ENCODE results near the gene SETD5.
A peak's percentile ranks its signal among the peaks of the same experiment; 100 is the strongest.

Gene SETD5

GRCh38 chr3:9388142-9388541 lies 9.3 kb upstream of the SETD5 start:
- DNase-seq = no peak

GRCh38 chr3:9388562-9389272 lies 8.7 kb upstream of the SETD5 start:
- no peak for DNase-seq

- DNase-seq = no peak
Measured at GRCh38 chr3:9390265-9390888, 7.0 kb upstream of the SETD5 start.

DNA sequence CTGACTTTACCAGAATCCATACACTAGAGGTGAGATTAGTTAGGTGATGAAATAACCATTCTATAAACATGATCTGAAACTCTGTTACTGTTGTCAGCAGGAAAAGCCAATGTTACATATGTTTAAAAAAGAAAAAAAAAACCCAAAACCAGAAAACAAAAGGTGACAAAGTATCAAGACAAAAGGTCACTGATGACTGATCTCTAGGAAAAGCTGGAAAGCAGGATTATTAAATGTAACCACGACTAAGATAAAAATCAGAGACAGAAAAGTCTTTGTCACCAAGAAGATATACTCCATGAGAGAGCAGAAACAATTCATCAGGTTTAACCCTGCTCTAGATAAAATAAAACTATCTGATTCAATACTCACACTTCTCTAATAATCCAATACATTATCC lies 5.4 kb upstream of the SETD5 start:
- DNase-seq = no peak

- no peak for DNase-seq
Measured at GRCh38 chr3:9395570-9396300, 1.7 kb upstream of the SETD5 start.

DNA sequence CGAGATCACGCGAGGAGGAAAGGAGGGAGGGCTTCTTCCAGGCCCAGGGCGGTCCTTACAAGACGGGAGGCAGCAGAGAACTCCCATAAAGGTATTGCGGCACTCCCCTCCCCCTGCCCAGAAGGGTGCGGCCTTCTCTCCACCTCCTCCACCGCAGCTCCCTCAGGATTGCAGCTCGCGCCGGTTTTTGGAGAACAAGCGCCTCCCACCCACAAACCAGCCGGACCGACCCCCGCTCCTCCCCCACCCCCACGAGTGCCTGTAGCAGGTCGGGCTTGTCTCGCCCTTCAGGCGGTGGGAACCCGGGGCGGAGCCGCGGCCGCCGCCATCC lies 1.1 kb upstream of the SETD5 start:
- DNase-seq = no peak

GRCh38 chr3:9396632-9397331 lies 633 bp upstream of the SETD5 start:
- peak; percentile 79 for DNase-seq

- no peak for DNase-seq
Measured at GRCh38 chr3:9397906-9398699, 688 bp downstream of the SETD5 start.

DNA sequence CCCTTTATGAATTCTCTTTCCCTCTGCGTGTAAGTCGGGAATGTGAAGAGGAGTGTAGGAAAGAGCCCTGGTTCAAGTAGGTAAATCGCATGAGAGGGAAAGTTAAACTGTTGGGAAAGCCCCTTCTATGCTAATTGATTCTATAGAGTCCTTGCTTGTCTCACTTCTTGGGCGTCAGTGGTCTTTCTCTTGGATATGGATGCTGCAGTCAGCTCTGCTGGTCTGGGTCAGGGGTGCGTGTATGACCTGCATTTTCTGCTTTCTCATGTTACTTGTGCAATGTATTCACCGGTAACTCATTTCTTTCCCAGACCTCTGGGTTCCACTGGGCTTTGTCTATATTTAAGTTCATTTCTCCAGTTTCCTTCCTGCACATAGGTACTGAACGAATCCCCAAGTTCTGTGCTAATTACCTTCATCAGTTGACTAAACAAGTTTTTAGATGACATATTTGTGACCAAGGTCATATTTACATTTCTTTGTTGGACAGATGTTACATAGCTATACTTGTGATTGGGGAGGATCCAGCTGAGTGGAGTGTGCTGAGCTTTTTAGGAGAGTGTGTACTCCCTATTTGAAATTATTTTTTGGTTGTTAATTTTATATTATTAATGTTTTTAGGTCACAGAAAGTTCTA lies 1.4 kb downstream of the SETD5 start:
- DNase-seq = no peak

GRCh38 chr3:9399337-9399703 lies 1.9 kb downstream of the SETD5 start:
- no peak for DNase-seq

DNA sequence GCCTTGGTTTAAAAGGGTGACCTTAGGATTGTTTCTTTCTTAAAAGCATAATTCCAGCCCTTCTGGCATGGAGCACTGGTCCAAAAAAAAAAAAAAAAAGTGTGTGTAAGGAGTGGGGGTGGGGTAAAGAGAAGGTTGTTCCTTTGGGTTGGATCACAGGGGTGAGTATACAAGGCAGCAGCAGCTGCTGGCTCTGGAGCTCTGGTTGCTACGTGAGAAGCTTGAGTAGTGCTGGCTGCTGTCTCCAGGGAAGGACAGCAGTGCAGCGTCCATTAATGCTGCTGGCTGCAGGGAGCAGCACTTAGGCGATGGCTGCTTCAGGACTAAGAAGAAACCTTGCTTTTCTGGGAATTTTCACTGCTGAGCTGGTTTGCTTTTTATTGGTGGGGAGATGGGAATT lies 2.3 kb downstream of the SETD5 start:
- DNase-seq = no peak

GRCh38 chr3:9400616-9401015 lies 3.2 kb downstream of the SETD5 start:
- DNase-seq = no peak

GRCh38 chr3:9401986-9402385 lies 4.6 kb downstream of the SETD5 start:
- no peak for DNase-seq

DNA sequence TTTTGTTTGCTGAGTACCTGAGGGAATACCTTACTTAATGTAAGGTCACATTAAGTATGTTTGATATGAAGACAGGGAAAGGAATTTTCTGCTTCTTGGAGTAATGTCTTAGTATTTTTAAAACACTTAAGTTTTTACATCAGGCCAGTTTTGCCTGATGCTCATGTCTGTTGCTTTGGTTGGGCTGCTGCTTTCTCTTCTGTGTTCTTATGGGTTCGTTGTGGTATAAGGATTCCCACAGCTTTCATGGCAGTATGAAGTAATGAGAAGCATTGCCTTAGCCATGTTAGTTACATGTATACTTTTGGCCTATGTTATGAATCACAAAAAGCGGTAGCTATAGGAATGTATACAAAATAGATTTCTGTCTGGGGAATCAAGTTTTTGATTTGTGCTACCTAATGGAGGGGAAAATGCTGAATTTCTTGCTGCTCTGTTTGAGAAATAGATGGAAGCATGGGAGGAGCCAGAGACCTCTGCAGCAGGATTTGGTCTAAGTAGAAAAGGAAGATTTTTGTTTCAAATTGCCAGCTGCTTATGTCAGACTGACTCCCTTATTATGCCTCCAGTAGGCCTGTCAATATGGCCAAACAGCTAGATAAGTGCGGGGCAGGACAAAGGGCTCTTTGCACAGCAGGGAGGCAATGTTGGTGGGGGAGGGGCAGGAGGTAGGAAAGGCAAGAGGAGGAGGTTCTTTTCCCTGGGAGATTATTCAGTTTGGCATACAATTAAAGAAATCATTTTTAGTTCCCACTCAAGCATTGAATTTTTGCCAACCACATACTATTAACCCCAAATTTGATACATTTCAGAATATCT lies 5.2 kb downstream of the SETD5 start:
- no peak for DNase-seq

DNA sequence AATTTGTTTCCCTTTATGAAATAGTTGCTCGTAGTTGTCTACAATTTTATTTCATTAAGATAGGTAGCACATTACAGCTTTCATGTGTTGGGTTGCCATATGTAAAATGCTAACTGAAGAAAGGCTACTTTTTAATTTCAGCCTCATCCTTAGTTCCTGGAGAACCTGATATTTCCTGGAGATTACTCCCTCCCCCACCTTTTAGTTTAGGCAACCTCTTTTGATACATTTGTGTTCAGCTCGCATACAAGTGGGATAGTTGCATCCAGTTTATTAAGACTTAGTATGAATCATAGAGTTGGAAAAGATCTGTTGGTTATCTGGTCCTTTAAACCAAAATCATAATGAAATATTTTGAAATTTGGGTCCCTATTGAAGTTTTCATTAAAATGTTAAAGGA lies 6.0 kb downstream of the SETD5 start:
- DNase-seq = no peak

DNA sequence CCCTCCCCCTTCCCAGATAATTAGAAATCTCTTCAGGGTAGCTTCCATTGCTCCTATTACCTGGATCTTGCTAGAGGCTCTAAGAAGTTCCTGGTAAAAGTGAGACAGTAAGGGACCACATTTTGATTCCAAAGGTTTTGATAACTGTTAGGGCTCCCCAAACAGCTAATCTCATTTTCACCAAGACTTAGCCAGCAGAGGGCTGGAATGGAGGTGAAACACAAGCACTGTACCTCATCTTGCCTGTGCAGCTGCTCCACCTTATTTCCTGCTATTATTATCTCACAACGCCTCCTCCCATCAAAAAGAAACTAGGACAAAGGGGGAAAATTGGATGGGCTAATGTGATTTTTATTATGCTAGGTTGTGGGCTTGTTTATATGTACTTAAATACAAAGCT lies 7.3 kb downstream of the SETD5 start:
- DNase-seq = no peak

GRCh38 chr3:9405756-9406155 lies 8.3 kb downstream of the SETD5 start:
- DNase-seq = no peak

DNA sequence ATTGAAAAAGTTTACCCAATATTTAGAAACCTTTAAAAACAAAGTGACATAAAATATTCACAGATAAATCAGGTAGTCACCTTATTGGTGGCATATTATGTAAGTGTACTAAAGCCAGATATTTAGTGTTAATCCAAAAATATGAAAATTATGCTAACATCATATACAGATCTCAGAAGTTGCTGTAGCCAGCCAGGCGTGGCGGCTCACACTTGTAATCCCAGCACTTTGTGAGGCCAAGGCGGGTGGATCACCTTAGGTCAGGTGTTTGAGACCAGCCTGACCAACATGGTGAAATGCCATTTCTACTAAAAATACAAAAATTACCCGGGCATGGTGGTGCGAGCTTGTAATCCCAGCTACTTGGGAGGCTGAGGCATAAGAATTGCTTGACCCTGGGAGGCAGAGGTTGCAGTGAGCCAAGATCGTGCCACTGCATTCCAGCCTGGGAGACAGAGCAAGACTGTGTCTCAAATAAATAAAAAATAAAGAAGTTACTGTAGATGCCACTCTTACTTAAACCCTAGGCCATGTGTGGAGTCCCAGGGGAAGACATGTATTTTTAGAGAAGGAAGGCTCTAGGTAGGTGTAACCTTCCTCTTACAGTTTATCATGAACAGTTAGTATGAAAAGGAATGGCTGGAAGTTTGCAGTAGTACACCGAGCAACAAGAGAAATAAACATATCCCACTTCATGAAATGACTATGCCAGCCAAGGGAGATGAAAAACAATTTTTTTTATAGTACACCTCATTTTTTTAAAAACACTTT lies 9.6 kb downstream of the SETD5 start:
- no peak for DNase-seq

GRCh38 chr3:9408061-9408460 lies 10.6 kb downstream of the SETD5 start:
- DNase-seq = no peak

DNA sequence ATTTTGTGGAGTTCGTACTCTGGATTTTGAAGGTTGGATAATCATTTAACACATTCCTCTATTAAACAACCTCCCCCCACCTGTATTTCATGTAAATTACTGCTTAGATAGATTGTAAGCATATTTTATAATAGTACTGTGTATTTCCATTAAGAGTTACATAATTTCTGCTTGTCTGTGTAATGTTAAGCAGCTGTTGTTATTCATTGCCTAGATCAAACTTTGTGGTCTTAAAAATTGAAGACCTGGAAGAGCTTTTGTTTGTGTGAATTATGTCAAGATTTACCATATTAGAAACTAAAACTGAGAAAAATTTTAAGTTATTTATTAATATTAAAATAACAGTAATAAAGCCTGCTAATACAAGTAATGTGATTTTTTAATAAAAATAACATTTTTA lies 11.1 kb downstream of the SETD5 start:
- no peak for DNase-seq
